Stimulated activated CD8-positive, alpha-beta memory T cell treated with anti-CD3 and anti-CD28 coated beads, Interleukin-12 subunit alpha, Interleukin-12 subunit beta, amount 100 ng/mL, for 4 hours (primary cell): ENCODE results near the gene TCEAL5.
"Not testable (repeated sequence)": the region's sequence is repeated elsewhere in the genome, so short reads cannot be mapped to it uniquely, and the experiment has no call there.

Experiments
- DNase-seq: peaks from one replicate; pipeline ENCODE4 v3.0.0-alpha.2; 2020; ENCODE audit warnings: low read depth

Gene TCEAL5

GRCh38 chrX:103233263-103233662, 43.3 kb downstream of the TCEAL5 start:
- DNase-seq, result no peak

GRCh38 chrX:103225918-103226317, 50.6 kb downstream of the TCEAL5 start:
- not testable (repeated sequence) for DNase-seq
